ENCODE results near the gene JUNB.
"Not testable (repeated sequence)": the region's sequence is repeated elsewhere in the genome, so short reads cannot be mapped to it uniquely, and the experiment has no call there.

Gene JUNB

GRCh38 chr19:12797141-12797587, 5.9 kb downstream of the JUNB start:
- POLR2A ChIA-PET: interaction anchor here (0.7 to 1.1 kb wide), 3 partner anchors 9 to 36 kb away, joined by 5 to 7 read pairs (median 7); no protein-coding TSS in a partner anchor
- TF ChIP-seq ZNF121 (tag by site-specific recombination; IDR thresholded peaks at IDR 0.05): peak; percentile 79; the same call in 1 of the 2 replicates
- TF ChIP-seq REPIN1 (tag by site-specific recombination; IDR thresholded peaks at IDR 0.05; ENCODE audit: low read depth): no peak
- TF ChIP-seq ZNF664 (tag by site-specific recombination; IDR thresholded peaks at IDR 0.05): no peak
- no peak for TF ChIP-seq ZNF585B (tag by site-specific recombination; IDR thresholded peaks at IDR 0.05)
- no peak for TF ChIP-seq ZNF830 (tag by site-specific recombination; IDR thresholded peaks at IDR 0.05; ENCODE audit: low read depth)
- no peak for TF ChIP-seq ZNF639 (tag by site-specific recombination; IDR thresholded peaks at IDR 0.05)
- TF ChIP-seq ZNF184 (tag by site-specific recombination; IDR thresholded peaks at IDR 0.05): no peak
- no peak for TF ChIP-seq ZNF398 (tag by site-specific recombination; IDR thresholded peaks at IDR 0.05)
- TF ChIP-seq ZBTB20 (tag by site-specific recombination; IDR thresholded peaks at IDR 0.05): peak; percentile 60; the same call in 1 of the 2 replicates
- Histone ChIP-seq H3K4me3 (ENCODE audit: low read depth, low read length) (no peak overlapping the region), H3K36me3 (ENCODE audit: control insufficient read depth in 2 of 2, insufficient read depth in 1 of 2, low read length in 2 of 2) (peaks cover 14 to 29% of the 10 kb centered on the region in 2 experiments; a peak in 2 of 3 replicates), H3K4me1 (ENCODE audit: control insufficient read depth, insufficient read depth, low read length) (peaks cover 4% of the 10 kb centered on the region), H3K9me3 (ENCODE audit: control insufficient read depth, insufficient read depth, low read depth, low read length) (no peaks in the 10 kb centered on the region), H3K27ac (ENCODE audit: extremely low read depth, low read depth, low read length) (no peak overlapping the region)
- CTCF ChIA-PET: interaction anchor here (0.5 to 16.5 kb wide), 14 partner anchors 9 to 1046 kb away, joined by 3 to 386 read pairs (median 6); partner anchors contain the start of genes HOOK2 and RNASEH2A

- not testable (repeated sequence) for H3K9me3 ChIP-seq (ENCODE audit: control insufficient read depth, insufficient read depth, low read depth, low read length); H3K4me3 ChIP-seq (ENCODE audit: low read depth, low read length); H3K27ac ChIP-seq (ENCODE audit: extremely low read depth, low read depth, low read length); H3K4me1 ChIP-seq (ENCODE audit: control insufficient read depth, insufficient read depth, low read length)
- POLR2A ChIA-PET: interaction anchor here (0.7 to 1.2 kb wide), 4 partner anchors 10 to 37 kb away, joined by 4 to 7 read pairs (median 6); no protein-coding TSS in a partner anchor
- 0 out of 2 replicates have a peak, but pooled peaks have one; percentile 15 for TF ChIP-seq ZNF362 (tag by site-specific recombination; IDR thresholded peaks at IDR 0.05)
- CTCF ChIA-PET: interaction anchor here (0.6 to 16.5 kb wide), 8 partner anchors 8 to 460 kb away, joined by 3 to 386 read pairs (median 6); partner anchors contain the start of genes HOOK2 and RNASEH2A
- H3K36me3 ChIP-seq (ENCODE audit: control insufficient read depth in 2 of 2, insufficient read depth in 1 of 2, low read length in 2 of 2): peaks cover 14 to 29% of the 10 kb centered on the region in 2 experiments; a peak in 2 of 3 replicates
Measured at GRCh38 chr19:12797607-12798006, 6.3 kb downstream of the JUNB start.

GRCh38 chr19:12799742-12800465, 8.6 kb downstream of the JUNB start:
- H3K4me1 ChIP-seq (ENCODE audit: control insufficient read depth, insufficient read depth, low read length): no peaks in the 10 kb centered on the region
- CTCF ChIA-PET: interaction anchor here (0.7 to 16.5 kb wide), 7 partner anchors 22 to 236 kb away, joined by 3 to 386 read pairs (median 5); partner anchors contain the start of gene HOOK2
- POLR2A ChIA-PET: interaction anchor here (0.7 to 2.8 kb wide), 3 partner anchors 8 to 22 kb away, joined by 4 to 18 read pairs (median 10); partner anchors contain the start of gene JUNB
- no peak overlapping the region for H3K4me3 ChIP-seq (ENCODE audit: low read depth, low read length)
- no peaks in the 10 kb centered on the region for H3K9me3 ChIP-seq (ENCODE audit: control insufficient read depth, insufficient read depth, low read depth, low read length)
- peaks cover 14 to 29% of the 10 kb centered on the region in 2 experiments; a peak in 2 of 3 replicates for H3K36me3 ChIP-seq (ENCODE audit: control insufficient read depth in 2 of 2, insufficient read depth in 1 of 2, low read length in 2 of 2)
- no peak overlapping the region for H3K27ac ChIP-seq (ENCODE audit: extremely low read depth, low read depth, low read length)
- TF ChIP-seq ZFP69B (tag by site-specific recombination; IDR thresholded peaks at IDR 0.05) (no peak), ZNF510 (tag by site-specific recombination; IDR thresholded peaks at IDR 0.05; ENCODE audit: insufficient replicate concordance) (no peak), ZNF248 (tag by site-specific recombination; IDR thresholded peaks at IDR 0.05) (no peak), HIC1 (tag by site-specific recombination; IDR thresholded peaks at IDR 0.05) (no peak), ZNF266 (tag by site-specific recombination; IDR thresholded peaks at IDR 0.05; ENCODE audit: low read depth) (no peak), KLF9 (tag by site-specific recombination; IDR thresholded peaks at IDR 0.05; ENCODE audit: low read depth) (no peak), ZBTB10 (tag by site-specific recombination; IDR thresholded peaks at IDR 0.05) (no peak), ZNF19 (tag by site-specific recombination; IDR thresholded peaks at IDR 0.05; ENCODE audit: low read depth) (no peak), ZNF596 (tag by site-specific recombination; IDR thresholded peaks at IDR 0.05) (no peak), HOXC10 (CRISPR knock-in tag; IDR thresholded peaks at IDR 0.05) (no peak)

Measured in HEK293 (cell line).